Keratinocyte (primary cell): Measurements from ENCODE around the gene ADGRL3. TPM values are rescaled to one million over a fixed set of nuclear protein-coding genes. Genes with fewer than 3 reads are reported as not detected.

ENCODE experiments used
- DNase-seq: peaks from one replicate; pipeline ENCODE4 v3.0.0-alpha.2; 2011; ENCODE audit warnings: low read depth, missing footprints, low spot score
- FAIRE-seq: peaks from 2 replicates; lab custom pipeline; 2011; peaks lifted over from hg19 to GRCh38; lab: Jason Lieb, UNC
- H2AFZ ChIP-seq: 2 replicates; pipeline ENCODE4 v1.6.0; 2012; ENCODE audit warnings: low read length, control low read depth, inconsistent platforms; ENCODE audit not compliant: control insufficient read depth
- H3K27ac ChIP-seq: 2 replicates; pipeline ENCODE4 v1.5.1; 2011; ENCODE audit warnings: low read length; ENCODE audit not compliant: control insufficient read depth, insufficient read depth
- H3K27me3 ChIP-seq: 3 replicates; pipeline ENCODE4 v1.6.0; 2011; ENCODE audit warnings: low read length; ENCODE audit not compliant: control insufficient read depth, insufficient read depth; ENCODE audit errors: extremely low read depth
- H3K36me3 ChIP-seq, 2 experiments: 2 replicates in 1 of 2; 3 replicates in 1 of 2; pipeline ENCODE4 v1.5.1; 2011; ENCODE audit warnings: low read length in 2 of 2, mild to moderate bottlenecking in 1 of 2; ENCODE audit not compliant: control insufficient read depth in 2 of 2, insufficient read depth in 2 of 2; ENCODE audit errors: extremely low read depth in 1 of 2
- H3K4me1 ChIP-seq: 3 replicates; pipeline ENCODE4 v1.5.1; 2011; ENCODE audit warnings: low read length; ENCODE audit not compliant: control insufficient read depth, insufficient read depth; ENCODE audit errors: extremely low read depth
- H3K4me2 ChIP-seq: 3 replicates; pipeline ENCODE4 v1.6.0; 2011; ENCODE audit warnings: low read depth, low read length; ENCODE audit not compliant: control insufficient read depth, insufficient read depth; ENCODE audit errors: extremely low read depth
- H3K4me3 ChIP-seq, 3 experiments: fragments of 200-600 bp in 1 of 3; sonication (generic) in 1 of 3; 2 replicates in 2 of 3; 3 replicates in 1 of 3; pipeline ENCODE4 v1.5.1; 2011 to 2016; ENCODE audit warnings: low read length in 3 of 3, mild to moderate bottlenecking in 3 of 3, control low read depth in 2 of 3, inconsistent platforms in 1 of 3, low read depth in 1 of 3, mixed read lengths in 1 of 3, mixed run types in 1 of 3, moderate library complexity in 1 of 3; ENCODE audit not compliant: control insufficient read depth in 2 of 3, insufficient read depth in 2 of 3; ENCODE audit errors: extremely low read depth in 1 of 3
- H3K79me2 ChIP-seq: 2 replicates; pipeline ENCODE4 v1.6.0; 2012; ENCODE audit warnings: low read length; ENCODE audit not compliant: control insufficient read depth, insufficient read depth
- H3K9ac ChIP-seq: 3 replicates; pipeline ENCODE4 v1.6.0; 2011; ENCODE audit warnings: low read length; ENCODE audit not compliant: control insufficient read depth, insufficient read depth; ENCODE audit errors: extremely low read depth
- H3K9me1 ChIP-seq: 3 replicates; pipeline ENCODE4 v1.6.0; 2011; ENCODE audit warnings: low read length; ENCODE audit not compliant: control insufficient read depth, insufficient read depth; ENCODE audit errors: extremely low read depth
- H3K9me3 ChIP-seq: 2 replicates; pipeline ENCODE4 v1.5.1; 2012; ENCODE audit warnings: low read depth, low read length; ENCODE audit not compliant: control insufficient read depth
- H4K20me1 ChIP-seq: 3 replicates; pipeline ENCODE4 v1.6.0; 2011; ENCODE audit warnings: low read length; ENCODE audit not compliant: control insufficient read depth, insufficient read depth; ENCODE audit errors: extremely low read depth
- CTCF ChIP-seq, 3 experiments: IDR thresholded peaks in 1 of 3; conservative IDR thresholded peaks in 1 of 3; optimal IDR thresholded peaks in 1 of 3; 2 replicates in 2 of 3; 3 replicates in 1 of 3; pipeline versions ENCODE3 to v1.5.1; 2011; ENCODE audit warnings: low read length in 3 of 3, mild to moderate bottlenecking in 3 of 3, moderate library complexity in 2 of 3, control low read depth in 1 of 3, inconsistent platforms in 1 of 3; ENCODE audit not compliant: insufficient read depth in 2 of 3; ENCODE audit errors: extremely low read depth in 1 of 3
- EZH2 ChIP-seq: IDR thresholded peaks from one replicate; pipeline ENCODE4 v1.6.1; 2012; ENCODE audit warnings: inconsistent platforms, mild to moderate bottlenecking, low read length, moderate library complexity
- dilution Hi-C: fragments of 300-500 bp; cut with MboI; formaldehyde crosslinking; loops from one replicate; pipeline ENCODE4 v1.7.0; 2020; ENCODE audit warnings: low sequenced_read_pairs; ENCODE audit not compliant: extremely low pct_ligation_motif_present
- polyA plus RNA-seq, 5 experiments: library from polyadenylated mRNA; depleted of rRNA in 3 of 5; stranded (reverse) in 3 of 5; stranded (forward) in 1 of 5; unstranded in 1 of 5; fragments of >200 nt; gene quantifications; 1 replicate in 1 of 5; 2 replicates in 3 of 5; 3 replicates in 1 of 5; pipeline versions ENCODE4 v1.2.1 to v1.2.3, GENCODE V29; 2011 to 2012; ENCODE audit warnings: missing spikeins in 2 of 5, low read depth in 1 of 5, low replicate concordance in 1 of 5

Gene ADGRL3
- polyA plus RNA-seq, 1 donor (not counting 4 experiments of a cell fraction or from before 2014, with no cell fraction given), result 0.18 TPM

- Histone ChIP-seq H3K27ac (no peak overlapping the region), H4K20me1 (no peaks in the 10 kb centered on the region), H3K79me2 (no peaks in the 10 kb centered on the region), H3K27me3 (no peaks in the 10 kb centered on the region), H3K9me1 (no peaks in the 10 kb centered on the region), H3K9ac (no peak overlapping the region), H3K4me2 (no peak overlapping the region), H3K36me3 (no peaks in the 10 kb centered on the region), H3K4me3 (no peak overlapping the region), H3K9me3 (no peaks in the 10 kb centered on the region), H2AFZ (no peak overlapping the region), H3K4me1 (no peaks in the 10 kb centered on the region)
- no peak for FAIRE-seq
- dilution Hi-C loops, result no loop called here
- TF ChIP-seq CTCF (optimal IDR thresholded peaks at IDR 0.05 in 1 of 3, IDR thresholded peaks at IDR 0.05 in 1 of 3, conservative IDR thresholded peaks at IDR 0.05 in 1 of 3; ENCODE audit: extremely low read depth in 1 of 3, insufficient read depth in 2 of 3, low read length in 3 of 3), result no peak
- no peak for TF ChIP-seq EZH2
- no peak for DNase-seq
Measured at GRCh38 chr4:61274286-61274685, 74.2 kb downstream of the ADGRL3 start.

- Histone ChIP-seq H3K36me3 (no peaks in the 10 kb centered on the region), H3K9me1 (no peaks in the 10 kb centered on the region), H3K4me3 (no peak overlapping the region), H4K20me1 (no peaks in the 10 kb centered on the region), H3K27ac (no peak overlapping the region), H3K9ac (no peak overlapping the region), H3K4me2 (no peak overlapping the region), H3K9me3 (no peaks in the 10 kb centered on the region), H3K27me3 (no peaks in the 10 kb centered on the region), H3K79me2 (no peaks in the 10 kb centered on the region), H2AFZ (no peak overlapping the region), H3K4me1 (no peaks in the 10 kb centered on the region)
- dilution Hi-C loops, result no loop called here
- DNase-seq (no peak), FAIRE-seq (no peak)
- TF ChIP-seq EZH2 (no peak), CTCF (optimal IDR thresholded peaks at IDR 0.05 in 1 of 3, IDR thresholded peaks at IDR 0.05 in 1 of 3, conservative IDR thresholded peaks at IDR 0.05 in 1 of 3; ENCODE audit: extremely low read depth in 1 of 3, insufficient read depth in 2 of 3, low read length in 3 of 3) (no peak)
Measured at GRCh38 chr4:61275241-61275640, 75.1 kb downstream of the ADGRL3 start.
